ENCODE results near the gene JOSD1.

Gene JOSD1

DNA sequence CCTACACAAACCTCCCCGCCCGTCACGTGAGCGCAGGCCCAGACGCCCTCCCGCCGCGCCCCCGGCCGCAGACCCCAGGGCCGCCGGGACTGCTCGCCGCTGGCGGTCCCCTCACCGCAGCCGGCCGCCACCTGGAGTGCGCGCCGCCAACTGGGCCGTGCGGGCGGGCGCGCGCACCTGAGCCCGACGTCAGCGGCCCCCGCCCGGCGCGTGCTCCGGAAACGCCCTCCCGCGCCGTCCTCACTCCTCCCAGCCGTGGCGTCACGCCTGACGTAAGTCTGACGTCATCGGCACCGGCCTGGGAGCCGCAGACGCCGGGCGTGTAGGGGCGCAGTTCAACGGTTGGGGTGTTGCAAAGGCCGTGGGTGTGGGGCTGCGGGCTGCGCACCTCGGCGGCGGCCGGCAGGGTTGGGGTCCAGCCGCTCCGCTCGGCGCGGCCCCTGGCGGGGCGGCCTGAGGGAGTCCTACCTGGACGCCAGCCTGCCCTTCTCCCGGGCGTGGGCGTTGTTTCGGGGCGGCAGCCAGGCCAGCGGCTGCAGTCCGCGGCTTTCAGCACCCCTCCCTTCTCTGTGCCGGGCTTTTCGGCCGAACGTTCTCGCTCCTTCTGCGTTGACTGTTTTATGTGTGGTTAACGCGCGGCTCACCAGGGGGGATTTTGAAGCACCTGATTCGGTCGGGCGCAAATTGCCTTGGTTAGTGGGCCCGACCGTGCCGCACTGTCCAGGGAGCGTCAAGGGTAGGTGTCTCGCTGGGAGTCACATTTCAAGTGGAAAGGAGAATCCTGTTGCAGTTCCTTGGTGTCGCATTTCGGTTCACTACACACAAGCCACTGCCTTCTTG, at the start of gene JOSD1:
Gene JOSD1 (minus strand): TSS at position 155 of the 840 bp plus-strand sequence. CDS start 956 bp downstream, outside the sequence.
- DNase-seq (ENCODE audit: low read depth in 2 of 2), result peak; percentile 95 to 97

GRCh38 chr22:38750104-38750503, 49.4 kb upstream of the JOSD1 start:
- DNase-seq (ENCODE audit: low read depth in 2 of 2), result no peak

DNA sequence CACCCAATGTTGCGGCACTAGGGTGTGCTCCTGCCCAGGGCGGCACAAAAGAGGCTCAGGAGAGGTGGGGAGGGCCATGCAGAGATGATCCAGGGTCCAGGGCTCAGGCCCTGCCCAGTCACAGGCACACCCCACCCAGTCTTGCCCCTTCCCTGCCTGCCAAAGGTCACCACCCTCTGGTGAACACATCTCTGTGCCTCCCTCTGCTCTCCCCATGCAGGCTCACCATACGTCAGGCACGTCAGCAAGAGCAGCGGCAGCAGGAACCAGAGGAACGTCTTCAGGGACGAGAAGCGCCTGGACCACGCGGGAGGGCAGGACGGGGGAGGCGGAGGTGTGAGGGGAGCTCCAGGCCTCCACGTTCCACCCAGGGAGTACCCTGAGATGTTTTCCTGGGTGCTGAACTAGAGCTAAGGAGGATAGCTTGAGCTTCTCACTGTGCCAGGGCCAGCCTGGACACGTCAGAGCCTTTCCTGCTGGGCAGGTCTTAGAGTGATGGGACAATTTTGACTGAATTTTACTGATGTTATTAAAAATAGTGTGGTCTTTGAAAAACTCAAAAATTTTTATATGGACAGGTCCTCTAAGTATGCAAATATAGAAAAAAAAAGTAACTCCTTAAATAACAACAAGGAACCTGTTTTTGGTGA, 47.9 kb upstream of the JOSD1 start:
- DNase-seq (ENCODE audit: low read depth in 2 of 2), result no peak

DNA sequence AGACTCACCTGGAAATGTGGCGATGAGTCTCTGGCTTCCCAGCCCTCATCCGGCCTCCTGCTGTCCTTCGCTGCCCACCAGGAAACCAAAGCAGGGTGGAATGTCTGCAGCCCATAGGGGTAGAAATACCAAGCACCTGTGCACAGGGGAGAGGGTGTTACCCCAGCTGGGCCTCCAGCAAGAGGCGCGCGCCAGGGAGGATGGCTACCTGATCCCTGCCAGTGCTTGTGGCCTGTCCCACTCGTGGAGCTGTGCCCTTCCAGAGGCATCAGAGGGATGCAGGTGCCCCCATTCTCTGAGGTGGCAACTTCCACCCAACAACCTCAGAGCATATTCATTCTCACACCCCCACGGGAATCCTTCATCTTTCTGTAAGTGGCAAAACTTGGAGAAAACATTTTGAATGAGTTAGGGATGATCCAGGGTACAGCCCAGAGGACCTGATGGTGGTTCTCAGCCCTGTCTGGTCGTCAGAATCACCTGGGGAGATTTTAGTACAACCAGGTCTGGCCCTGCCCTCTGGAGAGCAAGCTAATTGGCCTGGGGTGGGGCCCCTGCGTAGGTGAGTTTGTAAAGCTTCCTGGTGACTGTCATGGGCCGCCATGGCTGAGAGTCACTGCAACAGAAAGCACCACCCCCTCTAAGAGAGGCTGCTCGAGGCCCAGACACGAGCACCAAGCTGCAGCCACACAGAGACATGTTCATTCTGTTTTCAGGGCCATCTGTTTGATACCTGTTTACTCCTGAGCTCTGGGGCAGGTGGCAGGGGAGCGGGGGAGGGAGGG, 45.1 kb upstream of the JOSD1 start:
- no peak for DNase-seq (ENCODE audit: low read depth in 2 of 2)

- no peak for DNase-seq (ENCODE audit: low read depth in 2 of 2)
These were observed 44.2 kb upstream of the JOSD1 start for GRCh38 chr22:38744981-38745380.

- DNase-seq (ENCODE audit: low read depth in 2 of 2), result no peak
These were observed 41.6 kb upstream of the JOSD1 start for GRCh38 chr22:38742176-38742942.

DNA sequence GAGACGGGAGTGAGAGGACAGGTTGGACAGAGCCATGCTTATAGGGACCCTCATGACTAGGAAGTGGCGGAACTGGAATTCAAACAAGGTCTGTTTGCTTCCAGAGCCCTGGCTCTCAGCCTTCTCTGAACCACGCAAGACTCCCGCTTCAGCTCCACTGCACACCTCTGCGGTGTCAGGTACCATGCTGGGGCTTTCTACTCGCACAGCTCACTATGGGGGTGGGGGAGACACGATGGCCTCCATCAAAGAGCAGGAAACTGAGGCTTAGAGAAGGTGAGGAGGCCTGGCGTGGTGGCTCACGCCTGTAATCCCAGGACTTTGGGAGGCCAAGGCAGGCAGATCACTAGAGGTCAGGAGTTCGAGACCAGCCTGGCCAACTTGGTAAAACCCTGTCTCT, 40.8 kb upstream of the JOSD1 start:
- DNase-seq (ENCODE audit: low read depth in 2 of 2), result no peak

GRCh38 chr22:38741166-38741565, 40.4 kb upstream of the JOSD1 start:
- DNase-seq (ENCODE audit: low read depth in 2 of 2), result no peak

DNA sequence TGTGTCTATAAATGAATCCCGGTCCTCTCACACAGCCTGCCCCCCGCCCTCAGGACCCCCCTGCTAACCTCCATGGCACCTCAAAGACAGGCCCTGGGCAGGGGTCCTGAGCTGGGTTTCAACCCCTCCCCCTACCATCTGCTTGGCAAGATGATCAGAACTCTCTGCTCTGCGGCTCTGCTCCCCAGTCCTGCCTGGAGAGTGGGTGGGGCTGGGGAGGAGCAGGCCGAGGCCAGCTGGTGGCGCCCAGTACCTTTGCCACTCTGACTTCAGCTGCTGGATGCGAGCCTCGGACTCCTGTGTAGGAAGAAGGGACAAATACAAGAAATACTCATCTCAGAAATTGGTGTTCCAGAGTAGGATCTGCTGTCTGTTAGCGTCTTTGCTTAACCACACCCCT, 40.0 kb upstream of the JOSD1 start:
- no peak for DNase-seq (ENCODE audit: low read depth in 2 of 2)

DNA sequence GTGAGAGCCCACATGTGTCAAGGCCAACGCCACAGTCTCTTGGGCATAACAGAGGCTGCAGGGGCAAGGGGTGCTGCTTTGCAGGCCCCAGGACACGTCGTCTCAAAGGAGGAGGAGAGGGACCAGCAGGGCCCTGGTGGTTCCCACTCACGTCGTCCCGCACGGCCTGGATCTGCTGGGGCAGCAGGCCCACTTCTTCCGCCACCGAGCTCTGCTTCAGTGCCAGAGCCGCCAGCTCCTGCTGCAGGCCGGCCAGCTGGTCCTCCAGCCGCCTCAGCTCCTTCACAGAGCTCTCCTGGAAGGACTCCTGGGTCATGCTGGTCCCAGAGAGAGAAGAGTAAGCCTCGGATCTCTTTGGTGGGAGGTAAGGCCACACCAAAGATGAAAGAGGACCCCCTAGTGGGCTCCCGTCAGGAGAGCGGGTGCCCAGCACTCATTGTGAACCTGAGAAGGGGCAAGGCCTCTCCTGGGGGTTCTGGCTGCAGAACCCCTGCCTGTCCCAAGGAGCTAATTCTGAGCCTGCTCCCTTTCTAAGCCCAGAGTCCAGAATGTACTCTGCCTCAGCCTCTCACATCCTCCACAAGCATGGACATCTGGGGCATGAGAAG, 39.5 kb upstream of the JOSD1 start:
- DNase-seq (ENCODE audit: low read depth in 2 of 2), result no peak

DNA sequence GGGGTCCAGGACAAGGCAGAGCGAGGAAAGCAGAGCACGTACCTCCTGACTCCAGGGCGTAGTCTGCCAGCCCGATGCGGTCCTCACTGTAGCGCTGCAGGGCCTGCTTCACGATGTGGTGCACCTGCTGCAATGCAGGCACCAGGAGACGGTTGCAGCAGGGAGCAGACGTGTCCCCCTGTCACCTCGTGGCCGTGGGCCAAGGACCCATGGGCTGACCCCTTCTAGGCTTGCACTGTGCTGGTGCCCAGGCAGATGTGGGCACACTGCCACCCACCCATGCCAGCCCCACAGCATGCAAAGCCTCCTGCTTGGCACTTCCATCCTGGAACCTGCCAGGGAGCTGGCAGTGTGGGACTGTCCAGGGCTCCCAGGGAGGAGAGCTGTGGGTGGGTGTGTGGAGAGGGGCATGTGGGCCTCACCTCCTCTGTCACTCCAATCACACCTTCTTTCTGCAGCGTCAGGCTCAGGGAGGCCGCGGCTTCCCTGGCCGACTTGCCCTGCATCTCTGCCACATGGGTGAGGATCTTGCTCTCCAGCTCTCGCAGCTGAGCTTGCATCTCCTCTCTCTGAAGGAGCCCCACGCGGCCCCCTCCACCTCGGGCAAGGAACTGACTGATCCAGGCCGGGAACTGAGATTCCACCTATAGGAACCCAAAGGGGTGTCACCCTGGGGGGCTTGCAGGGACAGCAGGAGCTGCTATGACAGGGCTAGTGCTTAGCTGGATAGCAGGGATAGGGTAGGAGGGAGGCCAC, 38.7 kb upstream of the JOSD1 start:
- no peak for DNase-seq (ENCODE audit: low read depth in 2 of 2)

DNA sequence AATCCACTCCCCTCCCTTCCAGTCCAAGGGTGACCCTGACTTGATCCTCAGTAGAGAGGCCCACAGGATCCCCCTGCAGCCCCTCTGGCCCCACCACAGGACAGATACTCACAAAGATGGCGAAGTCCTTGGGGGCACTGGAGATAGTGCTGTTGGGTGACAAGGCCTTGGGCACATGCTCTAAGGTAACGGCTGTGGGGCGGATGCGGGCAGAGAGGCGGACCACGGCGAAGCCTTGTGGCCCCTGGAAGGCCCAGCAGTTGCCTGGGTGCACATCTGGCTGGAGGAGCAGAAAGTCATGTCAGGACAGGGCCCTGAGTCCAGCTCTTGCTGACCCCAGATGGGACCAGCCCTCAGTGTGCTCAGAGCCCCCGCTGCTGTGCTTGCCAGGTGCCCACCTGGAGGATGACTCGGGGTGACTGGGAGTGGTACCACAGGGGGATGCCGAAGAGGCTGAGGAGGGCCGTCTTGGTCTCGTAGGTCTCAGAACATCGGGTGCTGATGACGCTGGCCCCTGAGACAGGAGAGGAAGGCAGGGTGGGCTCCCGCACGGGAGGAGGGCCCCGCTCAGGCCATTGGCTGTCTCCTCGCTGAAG, 37.8 kb upstream of the JOSD1 start:
- DNase-seq (ENCODE audit: low read depth in 2 of 2), result no peak

- no peak for DNase-seq (ENCODE audit: low read depth in 2 of 2)
These were observed 36.7 kb upstream of the JOSD1 start for GRCh38 chr22:38737302-38738060.

DNA sequence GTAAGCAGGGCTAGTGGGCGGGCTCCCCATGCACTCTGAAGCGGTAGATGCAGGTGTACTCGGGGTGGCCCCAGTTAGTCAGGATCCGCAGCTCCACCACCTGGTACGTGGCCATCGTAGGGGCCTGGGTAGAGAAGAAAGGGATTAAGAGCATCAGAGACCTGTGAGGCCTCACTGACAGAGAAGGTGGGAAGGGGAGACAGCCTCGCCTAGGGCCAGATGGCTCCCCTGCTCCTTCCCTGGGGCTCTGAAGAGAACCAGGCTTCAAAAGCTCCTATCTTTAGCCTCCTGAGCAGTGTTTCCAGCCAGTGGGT, 35.5 kb upstream of the JOSD1 start:
- no peak for DNase-seq (ENCODE audit: low read depth in 2 of 2)

- no peak for DNase-seq (ENCODE audit: low read depth in 2 of 2)
These were observed 34.9 kb upstream of the JOSD1 start for GRCh38 chr22:38735465-38736256.

- no peak for DNase-seq (ENCODE audit: low read depth in 2 of 2)
These were observed 34.4 kb upstream of the JOSD1 start for GRCh38 chr22:38735126-38735464.

DNA sequence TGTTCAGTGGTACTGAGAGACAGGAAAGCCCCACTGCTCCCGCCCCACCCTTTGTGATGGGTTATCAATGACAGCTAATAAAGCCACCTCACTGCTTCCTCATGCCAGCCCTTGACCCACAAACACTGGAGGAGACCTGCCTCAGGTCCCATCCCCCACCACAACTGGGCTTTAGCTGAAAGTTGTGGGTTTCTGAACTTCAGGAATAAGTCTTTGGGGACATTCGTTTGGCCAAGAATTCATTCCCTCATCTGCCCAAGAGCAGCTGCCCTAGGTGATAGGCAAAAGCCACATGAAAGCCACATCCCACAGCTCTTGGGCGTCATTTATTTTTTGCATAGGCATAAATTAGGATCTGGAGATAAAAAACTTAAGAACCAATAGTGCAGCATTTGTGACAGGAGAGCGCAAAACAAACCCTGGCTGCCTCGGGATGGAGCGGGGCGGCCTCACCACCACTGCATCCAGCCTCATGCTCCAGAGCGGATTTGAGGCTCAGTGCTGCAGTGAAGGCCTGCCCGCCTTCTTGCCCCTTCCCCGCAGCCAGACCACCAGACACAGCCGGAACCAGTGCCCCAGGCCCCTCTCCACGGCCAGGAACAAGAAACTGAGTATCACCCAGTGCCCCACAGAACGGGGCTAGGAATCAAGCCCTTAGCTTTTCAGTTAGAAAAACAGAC, 33.8 kb upstream of the JOSD1 start:
- DNase-seq (ENCODE audit: low read depth in 2 of 2), result no peak

GRCh38 chr22:38733724-38734381, 33.1 kb upstream of the JOSD1 start:
- no peak for DNase-seq (ENCODE audit: low read depth in 2 of 2)
